ENCODE measurements around the gene LRP1.

DNA sequence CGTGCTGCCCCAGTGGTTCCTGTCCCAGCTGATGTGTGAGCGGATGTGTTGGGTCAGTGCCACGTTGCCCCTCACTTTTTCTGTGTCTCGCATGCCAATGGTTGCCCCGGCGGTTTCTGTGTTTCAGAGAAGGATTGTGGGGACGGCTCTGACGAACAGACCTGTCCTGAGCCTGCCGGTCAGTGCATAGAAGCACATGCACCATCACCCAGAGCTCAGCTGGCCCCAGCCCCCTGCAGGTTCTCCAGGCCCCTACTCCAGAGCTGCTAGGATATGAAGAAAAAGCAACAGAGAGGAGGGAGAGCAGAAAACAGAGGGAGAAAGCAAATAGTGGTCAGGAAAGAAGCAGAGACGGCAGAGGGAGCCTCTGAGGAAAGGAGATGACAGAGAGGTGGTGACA is 39.8 kb downstream of the LRP1 start:
- TF ChIP-seq, protein P1, sequence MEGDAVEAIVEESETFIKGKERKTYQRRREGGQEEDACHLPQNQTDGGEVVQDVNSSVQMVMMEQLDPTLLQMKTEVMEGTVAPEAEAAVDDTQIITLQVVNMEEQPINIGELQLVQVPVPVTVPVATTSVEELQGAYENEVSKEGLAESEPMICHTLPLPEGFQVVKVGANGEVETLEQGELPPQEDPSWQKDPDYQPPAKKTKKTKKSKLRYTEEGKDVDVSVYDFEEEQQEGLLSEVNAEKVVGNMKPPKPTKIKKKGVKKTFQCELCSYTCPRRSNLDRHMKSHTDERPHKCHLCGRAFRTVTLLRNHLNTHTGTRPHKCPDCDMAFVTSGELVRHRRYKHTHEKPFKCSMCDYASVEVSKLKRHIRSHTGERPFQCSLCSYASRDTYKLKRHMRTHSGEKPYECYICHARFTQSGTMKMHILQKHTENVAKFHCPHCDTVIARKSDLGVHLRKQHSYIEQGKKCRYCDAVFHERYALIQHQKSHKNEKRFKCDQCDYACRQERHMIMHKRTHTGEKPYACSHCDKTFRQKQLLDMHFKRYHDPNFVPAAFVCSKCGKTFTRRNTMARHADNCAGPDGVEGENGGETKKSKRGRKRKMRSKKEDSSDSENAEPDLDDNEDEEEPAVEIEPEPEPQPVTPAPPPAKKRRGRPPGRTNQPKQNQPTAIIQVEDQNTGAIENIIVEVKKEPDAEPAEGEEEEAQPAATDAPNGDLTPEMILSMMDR (IDR thresholded peaks at IDR 0.05), result no peak
- TF ChIP-seq POLR2A (IDR thresholded peaks at IDR 0.05), result no peak
- TF ChIP-seq POLR2AphosphoS5 (IDR thresholded peaks at IDR 0.05; ENCODE audit: insufficient read depth in 1 of 2, low read depth in 1 of 2), result no peak

Measured in vagina (tissue), 2 donors.